ENCODE results near the gene NOL9.

DNA sequence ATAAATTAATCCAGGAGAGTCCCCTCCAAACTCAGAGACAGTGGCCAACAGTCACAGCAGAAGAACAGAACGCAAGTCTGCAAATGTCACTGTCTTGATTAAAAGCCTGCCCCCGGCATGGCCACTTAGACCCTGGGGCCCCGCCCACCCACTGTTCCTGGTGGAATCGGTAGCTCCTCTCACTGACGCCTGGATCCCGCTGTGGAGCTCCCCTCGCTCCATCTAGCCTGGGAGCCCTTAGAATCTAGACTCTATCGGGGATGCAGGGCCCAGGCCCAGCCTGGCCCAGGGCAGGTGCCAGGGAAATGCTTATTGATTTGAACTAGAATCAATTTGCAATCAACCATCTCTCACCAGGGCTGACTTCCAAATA lies 41.4 kb downstream of the NOL9 start:
- TF ChIP-seq EZH2phosphoT487 (IDR thresholded peaks at IDR 0.05; ENCODE audit: borderline replicate concordance, low read depth) (no peak), FOXM1 (IDR thresholded peaks at IDR 0.05; ENCODE audit: low read depth) (no peak), POLR2AphosphoS5 (IDR thresholded peaks at IDR 0.05; ENCODE audit: low read depth, low read length) (no peak), RFX5 (IDR thresholded peaks at IDR 0.05; ENCODE audit: low read length) (no peak), EP300 (IDR thresholded peaks at IDR 0.05; ENCODE audit: borderline replicate concordance in 1 of 2, low read depth in 1 of 2, low read length in 1 of 2) (no peak), TAF1 (IDR thresholded peaks at IDR 0.05; ENCODE audit: borderline replicate concordance, low read depth, low read length) (no peak)
- TF ChIP-seq, protein P1, sequence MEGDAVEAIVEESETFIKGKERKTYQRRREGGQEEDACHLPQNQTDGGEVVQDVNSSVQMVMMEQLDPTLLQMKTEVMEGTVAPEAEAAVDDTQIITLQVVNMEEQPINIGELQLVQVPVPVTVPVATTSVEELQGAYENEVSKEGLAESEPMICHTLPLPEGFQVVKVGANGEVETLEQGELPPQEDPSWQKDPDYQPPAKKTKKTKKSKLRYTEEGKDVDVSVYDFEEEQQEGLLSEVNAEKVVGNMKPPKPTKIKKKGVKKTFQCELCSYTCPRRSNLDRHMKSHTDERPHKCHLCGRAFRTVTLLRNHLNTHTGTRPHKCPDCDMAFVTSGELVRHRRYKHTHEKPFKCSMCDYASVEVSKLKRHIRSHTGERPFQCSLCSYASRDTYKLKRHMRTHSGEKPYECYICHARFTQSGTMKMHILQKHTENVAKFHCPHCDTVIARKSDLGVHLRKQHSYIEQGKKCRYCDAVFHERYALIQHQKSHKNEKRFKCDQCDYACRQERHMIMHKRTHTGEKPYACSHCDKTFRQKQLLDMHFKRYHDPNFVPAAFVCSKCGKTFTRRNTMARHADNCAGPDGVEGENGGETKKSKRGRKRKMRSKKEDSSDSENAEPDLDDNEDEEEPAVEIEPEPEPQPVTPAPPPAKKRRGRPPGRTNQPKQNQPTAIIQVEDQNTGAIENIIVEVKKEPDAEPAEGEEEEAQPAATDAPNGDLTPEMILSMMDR (IDR thresholded peaks at IDR 0.05): no peak
- TF ChIP-seq, protein P2, sequence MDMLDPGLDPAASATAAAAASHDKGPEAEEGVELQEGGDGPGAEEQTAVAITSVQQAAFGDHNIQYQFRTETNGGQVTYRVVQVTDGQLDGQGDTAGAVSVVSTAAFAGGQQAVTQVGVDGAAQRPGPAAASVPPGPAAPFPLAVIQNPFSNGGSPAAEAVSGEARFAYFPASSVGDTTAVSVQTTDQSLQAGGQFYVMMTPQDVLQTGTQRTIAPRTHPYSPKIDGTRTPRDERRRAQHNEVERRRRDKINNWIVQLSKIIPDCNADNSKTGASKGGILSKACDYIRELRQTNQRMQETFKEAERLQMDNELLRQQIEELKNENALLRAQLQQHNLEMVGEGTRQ (IDR thresholded peaks at IDR 0.05; ENCODE audit: borderline replicate concordance, low read depth, low read length): no peak
